Pancreas (tissue), 10 donors: ENCODE measurements around the gene LBX1. TPM values are rescaled to one million over a fixed set of nuclear protein-coding genes. Genes with fewer than 3 reads are reported as not detected.

Experiments
- ATAC-seq, 4 donors: fragments of 200-7000 bp; cut with Tn5 transposase; one replicate each; pipeline versions ENCODE4 v1.8.0 to v1.9.1; 2020; ENCODE audit warnings: mild to moderate bottlenecking in 4 of 4, moderate library complexity in 4 of 4
- DNase-seq, 6 donors: peaks; one replicate each; pipeline ENCODE4 v3.0.0-alpha.2; 2020
- FAIRE-seq: peaks from 2 replicates; lab custom pipeline; 2012; peaks lifted over from hg19 to GRCh38; lab: Jason Lieb, UNC
- H3K27ac ChIP-seq, 4 donors: fragments of 200-600 bp; sonication (generic); 1 replicate in 3 of 4; 2 replicates in 1 of 4; pipeline versions ENCODE4 v1.5.0 to v1.8.0; 2020
- H3K27me3 ChIP-seq, 4 donors: fragments of 200-600 bp; one replicate each; pipeline ENCODE4 v1.8.0; 2021
- H3K36me3 ChIP-seq, 3 donors: fragments of 200-600 bp; sonication (generic) in 1 of 3; one replicate each; pipeline versions ENCODE4 v1.5.0 to v1.8.0; 2020 to 2021
- H3K4me1 ChIP-seq, 3 donors: fragments of 200-600 bp; one replicate each; pipeline ENCODE4 v1.8.0; 2021
- H3K4me3 ChIP-seq, 4 donors: fragments of 200-600 bp; sonication (generic) in 2 of 4; one replicate each; pipeline versions ENCODE4 v1.5.0 to v1.8.0; 2020 to 2021
- H3K9me3 ChIP-seq, 4 donors: fragments of 200-600 bp; one replicate each; pipeline ENCODE4 v1.8.0; 2021
- CTCF ChIP-seq, 4 donors: fragments of 200-600 bp; sonication (generic) in 3 of 4; IDR thresholded peaks; one replicate each; pipeline versions ENCODE4 v1.5.0 to v1.8.0; 2021; ENCODE audit warnings: antibody characterized with exemption in 4 of 4
- WGBS, 2 donors: extraction: QIAGEN DNeasy Blood & Tissue Kit; methylation state at CpG; one replicate each; pipeline ENCODE4 v1.1.7; 2013; 5-methylcytosine and 5-hydroxymethylcytosine counted together
- intact Hi-C, 3 donors: fragments of 100-400 bp; cut with DNase I; formaldehyde crosslinking; loops; one replicate each; pipeline versions ENCODE4 v1.11.1 to v1.14.2; 2022
- polyA plus RNA-seq, 2 donors: library from polyadenylated mRNA; stranded (reverse); fragments of 200-250 nt; gene quantifications; one replicate each; pipeline ENCODE4 v1.2.3, GENCODE V29; 2013
- total RNA-seq, 6 donors: library from RNA; stranded (reverse); fragmentation: NEBNext Ultra II Directional in 4 of 6; extraction: Animal tissue kit (Norgen Biotek cat#: 25700) in 4 of 6; gene quantifications; one replicate each; pipeline versions ENCODE4 v1.2.1 to v1.2.4, GENCODE V29; 2021 to 2023
- donor health status: healthy with polysubstance abuse.
- donor health status: DM: no; HTN: no; CAD: no; lungs with moderate emphysema.
- donor health status: DM: no; HTN: no; CAD: no.
- donor health status: control.
- donor health status: control.
- donor health status: Bipolar disorder and iron deficiency.
- donor health status: DM: yes; HTN: yes; CAD: no.
- donor health status: DM: no; HTN: no; CAD: no.
- donor health status: DM: no; HTN: no; CAD: no.
- donor health status: DM: yes; HTN: yes; CAD: no.

LBX1 gene
- total and polyA plus RNA-seq, 8 donors = not detected

GRCh38 chr10:101236376-101237080 is 7.3 kb upstream of the LBX1 start:
- Histone ChIP-seq H3K27me3 (peaks cover 0 to 30% (median 8%) of the 10 kb centered on the region in 4 donors), H3K4me1 (no peaks in the 10 kb centered on the region), H3K27ac (no peak overlapping the region), H3K9me3 (no peaks in the 10 kb centered on the region), H3K36me3 (no peaks in the 10 kb centered on the region), H3K4me3 (no peak overlapping the region)
- DNase-seq (no peak), FAIRE-seq (no peak), ATAC-seq (peak in 1 of 4 donors; percentile 26)
- intact Hi-C loops = no loop called here
- TF ChIP-seq CTCF (IDR thresholded peaks at IDR 0.05) = no peak
- WGBS, 2 donors = 13 to 14% methylated on average over 47 of the region's 47 CpGs

- H3K4me3 ChIP-seq = no peak overlapping the region
- no peak for TF ChIP-seq CTCF (IDR thresholded peaks at IDR 0.05)
- no peaks in the 10 kb centered on the region for H3K36me3 ChIP-seq
- intact Hi-C loops = no loop called here
- no peaks in the 10 kb centered on the region for H3K4me1 ChIP-seq
- no peaks in the 10 kb centered on the region for H3K9me3 ChIP-seq
- peaks cover 0 to 30% (median 8%) of the 10 kb centered on the region in 4 donors for H3K27me3 ChIP-seq
- WGBS, 2 donors = 23 to 37% methylated on average over 4 of the region's 4 CpGs
- FAIRE-seq (no peak), DNase-seq (no peak), ATAC-seq (no peak)
- H3K27ac ChIP-seq = no peak overlapping the region
Observed at GRCh38 chr10:101235766-101236165, 6.5 kb upstream of the LBX1 start.

GRCh38 chr10:101234333-101234732 is 5.1 kb upstream of the LBX1 start:
- H3K27me3 ChIP-seq = peaks cover 0 to 41% (median 10%) of the 10 kb centered on the region in 4 donors
- peaks cover 0 to 8% (median 0%) of the 10 kb centered on the region in 3 donors for H3K4me1 ChIP-seq
- no peak for ATAC-seq
- no peak for TF ChIP-seq CTCF (IDR thresholded peaks at IDR 0.05)
- H3K9me3 ChIP-seq = no peaks in the 10 kb centered on the region
- no peak overlapping the region for H3K4me3 ChIP-seq
- no peaks in the 10 kb centered on the region for H3K36me3 ChIP-seq
- DNase-seq = no peak
- 44 to 55% methylated on average over 1 of the region's 1 CpG for WGBS, 2 donors
- FAIRE-seq = no peak
- intact Hi-C loops = no loop called here
- H3K27ac ChIP-seq = no peak overlapping the region

- Histone ChIP-seq H3K27me3 (peaks cover 0 to 45% (median 10%) of the 10 kb centered on the region in 4 donors), H3K9me3 (no peaks in the 10 kb centered on the region), H3K36me3 (no peaks in the 10 kb centered on the region), H3K4me1 (peaks cover 0 to 11% (median under 1%) of the 10 kb centered on the region in 3 donors), H3K27ac (no peak overlapping the region), H3K4me3 (no peak overlapping the region)
- no peak for TF ChIP-seq CTCF (IDR thresholded peaks at IDR 0.05)
- intact Hi-C loops = no loop called here
- ATAC-seq (no peak), DNase-seq (no peak), FAIRE-seq (no peak)
- WGBS, 2 donors = 36% methylated on average over 3 of the region's 3 CpGs
Observed at GRCh38 chr10:101233863-101234262, 4.6 kb upstream of the LBX1 start.

GRCh38 chr10:101233443-101233842 is 4.2 kb upstream of the LBX1 start:
- Histone ChIP-seq H3K4me3 (no peak overlapping the region), H3K9me3 (no peaks in the 10 kb centered on the region), H3K36me3 (no peaks in the 10 kb centered on the region), H3K27me3 (peaks cover 0 to 44% (median 9%) of the 10 kb centered on the region in 4 donors), H3K27ac (no peak overlapping the region), H3K4me1 (peaks cover 2 to 12% (median 5%) of the 10 kb centered on the region in 3 donors)
- TF ChIP-seq CTCF (IDR thresholded peaks at IDR 0.05) = no peak
- intact Hi-C loops = no loop called here
- FAIRE-seq = no peak
- ATAC-seq = no peak
- no peak for DNase-seq
- whole genome bisulfite sequencing, 2 donors = 23 to 27% methylated on average over 1 of the region's 1 CpG
